HCT116 (cell line): Measurements from ENCODE around the gene TMEM204. TPM values are rescaled to one million over a fixed set of nuclear protein-coding genes. Genes with fewer than 3 reads are reported as not detected.

Experiments
- ATAC-seq: fragments of 200-7000 bp; cut with Tn5 transposase; 2 replicates; pipeline ENCODE4 v1.9.1; 2020; ENCODE audit warnings: mild to moderate bottlenecking, moderate library complexity
- BruUV-seq: library from RNA; stranded (reverse); fragments of 400-500 nt; replicated peaks from 2 replicates; lab custom pipeline; 2021; lab: Mats Ljungman, UMichigan
- CTCF ChIA-PET: fragments of 300-600 bp; sonication (Branson Sonifier 250); formaldehyde crosslinking; loops from one replicate; lab custom pipeline; 2021; ENCODE audit warnings: antibody characterized with exemption; lab: Charles Lee
- POLR2A ChIA-PET: fragments of 300-600, 350-600 bp; sonication (Branson Sonifier 250); formaldehyde crosslinking; loops from one replicate; lab custom pipeline; 2021; ENCODE audit warnings: antibody characterized with exemption; lab: Charles Lee
- RAD21 ChIA-PET, 2 experiments: fragments of 300-600 bp; sonication (Branson Sonifier 250); formaldehyde crosslinking; loops; one replicate each; lab custom pipeline; 2023; ENCODE audit warnings: low total read pairs in 2 of 2; ENCODE audit not compliant: uncharacterized antibody in 2 of 2, unreplicated experiment in 2 of 2, low non-redundant PET in 1 of 2; lab: Charles Lee
- DNase-seq: peaks from one replicate; pipeline ENCODE4 v3.0.0-alpha.2; 2010; ENCODE audit warnings: low read depth, low spot score
- H2AFZ ChIP-seq: fragments of 200-600 bp; shearing (Covaris generic), sonication (generic); 2 replicates; pipeline ENCODE4 v1.6.1; 2017; ENCODE audit warnings: low read depth, mixed run types, mixed read lengths, antibody characterized with exemption, low read length; ENCODE audit not compliant: poor library complexity, severe bottlenecking
- H3K27ac ChIP-seq: 2 replicates; pipeline ENCODE4 v1.5.1; 2012; ENCODE audit warnings: low read depth, low read length
- H3K27me3 ChIP-seq: fragments of 200-600 bp; sonication (generic); 2 replicates; pipeline ENCODE4 v1.6.1; 2016; ENCODE audit warnings: mixed run types, low read length, mixed read lengths; ENCODE audit not compliant: insufficient read depth
- H3K36me3 ChIP-seq, 2 experiments: fragments of 200-500 bp in 1 of 2; fragments of 200-600 bp in 1 of 2; sonication (Bioruptor generic) in 1 of 2; sonication (generic) in 1 of 2; 2 replicates each; pipeline versions ENCODE4 v1.5.1 to v1.6.1; 2014 to 2016; ENCODE audit warnings: low read length in 2 of 2, inconsistent platforms in 1 of 2, mixed read lengths in 1 of 2, mixed run types in 1 of 2; ENCODE audit not compliant: insufficient read depth in 2 of 2, control insufficient read depth in 1 of 2
- H3K4me1 ChIP-seq, 2 experiments: fragments of 200-600 bp in 1 of 2; sonication (generic) in 1 of 2; 2 replicates each; pipeline versions ENCODE4 v1.5.1 to v1.6.1; 2012 to 2017; ENCODE audit warnings: low read length in 2 of 2, inconsistent platforms in 1 of 2, mild to moderate bottlenecking in 1 of 2, mixed read lengths in 1 of 2, mixed run types in 1 of 2, moderate library complexity in 1 of 2; ENCODE audit not compliant: insufficient read depth in 2 of 2, control insufficient read depth in 1 of 2
- H3K4me2 ChIP-seq: fragments of 200-600 bp; sonication (generic); 2 replicates; pipeline ENCODE4 v1.6.1; 2017; ENCODE audit warnings: mixed run types, low read length, mixed read lengths
- H3K4me3 ChIP-seq, 2 experiments: fragments of 200-600 bp in 1 of 2; sonication (generic) in 1 of 2; replicated peaks in 1 of 2; 2 replicates each; pipeline ENCODE4 v1.5.1; 2011 to 2016; ENCODE audit warnings: low read length in 2 of 2, control low read depth in 1 of 2, low read depth in 1 of 2, mild to moderate bottlenecking in 1 of 2, mixed read lengths in 1 of 2, mixed run types in 1 of 2
- H3K79me2 ChIP-seq: fragments of 200-600 bp; sonication (generic); 2 replicates; pipeline ENCODE4 v1.6.1; 2017; ENCODE audit warnings: mild to moderate bottlenecking, mixed run types, low read length, moderate library complexity, mixed read lengths; ENCODE audit not compliant: insufficient read depth
- H3K9ac ChIP-seq: fragments of 200-600 bp; sonication (generic); 2 replicates; pipeline ENCODE4 v1.6.1; 2016; ENCODE audit warnings: low read length, mixed read lengths
- H3K9me2 ChIP-seq: fragments of 200-600 bp; sonication (generic), shearing (Covaris generic); 2 replicates; pipeline ENCODE4 v1.6.1; 2017; ENCODE audit warnings: mixed run types, mild to moderate bottlenecking, moderate library complexity; ENCODE audit not compliant: insufficient read depth
- H3K9me3 ChIP-seq, 2 experiments: fragments of 200-500 bp in 1 of 2; fragments of 200-600 bp in 1 of 2; sonication (Bioruptor generic) in 1 of 2; sonication (generic) in 1 of 2; 2 replicates each; pipeline ENCODE4 v1.6.1; 2014 to 2017; ENCODE audit warnings: low read length in 2 of 2, mixed read lengths in 2 of 2, inconsistent platforms in 1 of 2, low read depth in 1 of 2, mild to moderate bottlenecking in 1 of 2, mixed run types in 1 of 2, moderate library complexity in 1 of 2; ENCODE audit not compliant: control insufficient read depth in 1 of 2, insufficient read depth in 1 of 2
- H4K20me1 ChIP-seq: fragments of 200-600 bp; sonication (generic), shearing (Covaris generic); 2 replicates; pipeline ENCODE4 v1.6.1; 2017; ENCODE audit warnings: mixed run types, mild to moderate bottlenecking, moderate library complexity; ENCODE audit not compliant: insufficient read depth
- EZH2phosphoT487 ChIP-seq: fragments of 200-600 bp; IDR thresholded peaks from 2 replicates; pipeline ENCODE4 v1.6.1; 2018; ENCODE audit warnings: antibody characterized with exemption, borderline replicate concordance
- FOSL1 ChIP-seq: IDR thresholded peaks from 2 replicates; pipeline ENCODE4 v1.6.1; 2012; ENCODE audit warnings: low read depth
- JUND ChIP-seq: IDR thresholded peaks from 2 replicates; pipeline ENCODE4 v1.6.1; 2012
- RAD21 ChIP-seq: IDR thresholded peaks from 2 replicates; pipeline ENCODE4 v1.6.1; 2012; ENCODE audit warnings: low read depth, mild to moderate bottlenecking
- SP1 ChIP-seq: IDR thresholded peaks from 2 replicates; pipeline ENCODE4 v1.6.1; 2012; ENCODE audit warnings: low read depth
- SRF ChIP-seq: IDR thresholded peaks from 2 replicates; pipeline ENCODE4 v1.6.1; 2012; ENCODE audit warnings: low read depth
- TCF7L2 ChIP-seq: IDR thresholded peaks from 2 replicates; pipeline ENCODE4 v1.7.0; 2011; ENCODE audit warnings: borderline replicate concordance, inconsistent platforms; ENCODE audit not compliant: insufficient read depth, insufficient read length; ENCODE audit errors: extremely low read depth
- ZBTB33 ChIP-seq: IDR thresholded peaks from 2 replicates; pipeline ENCODE4 v1.6.1; 2011; ENCODE audit warnings: mild to moderate bottlenecking, low read length, moderate library complexity; ENCODE audit not compliant: insufficient replicate concordance; ENCODE audit errors: extremely low read depth
- ZNF274 ChIP-seq: fragments of 200-500 bp; sonication (Bioruptor generic); IDR thresholded peaks from 2 replicates; pipeline ENCODE4 v1.6.1; 2014; ENCODE audit warnings: mild to moderate bottlenecking, low read depth, low read length, inconsistent platforms
- intact Hi-C: fragments of 100-400 bp; cut with micrococcal nuclease; formaldehyde crosslinking; loops from 2 replicates; pipeline ENCODE4 v1.10.0; 2022
- total RNA-seq: library from RNA; stranded (reverse); gene quantifications from one replicate; pipeline ENCODE4 v1.2.1, GENCODE V29; 2021; ENCODE audit not compliant: unreplicated experiment
- TF ChIP-seq, protein P1 (sequence below): IDR thresholded peaks from 2 replicates; pipeline ENCODE4 v1.6.1; 2012
- TF ChIP-seq, protein P2 (sequence below): IDR thresholded peaks from 2 replicates; pipeline ENCODE4 v1.6.1; 2012; ENCODE audit warnings: low read depth

The TMEM204 gene
- total RNA-seq, 1 experiment from 2014 or later: 0.22 TPM

DNA sequence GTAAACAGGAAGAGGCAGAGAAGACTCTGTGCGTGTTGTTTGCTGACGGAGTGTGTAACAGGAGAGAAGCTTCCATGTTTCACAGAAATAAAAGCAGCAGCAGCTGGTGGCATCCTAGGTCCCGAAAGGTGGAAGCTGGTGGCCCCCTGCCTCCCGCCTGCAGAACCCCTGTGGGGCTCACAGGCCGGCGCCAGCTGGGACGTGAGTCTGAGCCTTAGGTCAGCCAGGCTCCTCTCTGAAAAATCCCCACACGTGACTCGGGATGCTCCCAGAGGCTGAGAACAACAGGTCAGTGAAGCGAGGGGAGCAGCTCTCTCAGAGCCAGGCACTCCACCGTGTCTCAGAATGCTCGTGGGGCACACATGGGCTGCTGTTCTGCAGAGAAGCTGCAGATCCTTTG, 27.4 kb downstream of the TMEM204 start:
- H3K9me2 ChIP-seq: no peaks in the 10 kb centered on the region
- H3K79me2 ChIP-seq: no peaks in the 10 kb centered on the region
- H3K9ac ChIP-seq: no peak overlapping the region
- H3K4me1 ChIP-seq: no peaks in the 10 kb centered on the region
- no peak overlapping the region for H3K4me3 ChIP-seq
- no peaks in the 10 kb centered on the region for H4K20me1 ChIP-seq
- CTCF ChIA-PET: no interaction called here
- no peak overlapping the region for H3K27ac ChIP-seq
- BruUV-seq: no TSS peak
- no peak for TF ChIP-seq RAD21
- TF ChIP-seq, protein P1, sequence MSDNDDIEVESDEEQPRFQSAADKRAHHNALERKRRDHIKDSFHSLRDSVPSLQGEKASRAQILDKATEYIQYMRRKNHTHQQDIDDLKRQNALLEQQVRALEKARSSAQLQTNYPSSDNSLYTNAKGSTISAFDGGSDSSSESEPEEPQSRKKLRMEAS: no peak
- no peak for TF ChIP-seq JUND
- no peak for TF ChIP-seq SRF
- no peak for TF ChIP-seq FOSL1
- TF ChIP-seq, protein P2, sequence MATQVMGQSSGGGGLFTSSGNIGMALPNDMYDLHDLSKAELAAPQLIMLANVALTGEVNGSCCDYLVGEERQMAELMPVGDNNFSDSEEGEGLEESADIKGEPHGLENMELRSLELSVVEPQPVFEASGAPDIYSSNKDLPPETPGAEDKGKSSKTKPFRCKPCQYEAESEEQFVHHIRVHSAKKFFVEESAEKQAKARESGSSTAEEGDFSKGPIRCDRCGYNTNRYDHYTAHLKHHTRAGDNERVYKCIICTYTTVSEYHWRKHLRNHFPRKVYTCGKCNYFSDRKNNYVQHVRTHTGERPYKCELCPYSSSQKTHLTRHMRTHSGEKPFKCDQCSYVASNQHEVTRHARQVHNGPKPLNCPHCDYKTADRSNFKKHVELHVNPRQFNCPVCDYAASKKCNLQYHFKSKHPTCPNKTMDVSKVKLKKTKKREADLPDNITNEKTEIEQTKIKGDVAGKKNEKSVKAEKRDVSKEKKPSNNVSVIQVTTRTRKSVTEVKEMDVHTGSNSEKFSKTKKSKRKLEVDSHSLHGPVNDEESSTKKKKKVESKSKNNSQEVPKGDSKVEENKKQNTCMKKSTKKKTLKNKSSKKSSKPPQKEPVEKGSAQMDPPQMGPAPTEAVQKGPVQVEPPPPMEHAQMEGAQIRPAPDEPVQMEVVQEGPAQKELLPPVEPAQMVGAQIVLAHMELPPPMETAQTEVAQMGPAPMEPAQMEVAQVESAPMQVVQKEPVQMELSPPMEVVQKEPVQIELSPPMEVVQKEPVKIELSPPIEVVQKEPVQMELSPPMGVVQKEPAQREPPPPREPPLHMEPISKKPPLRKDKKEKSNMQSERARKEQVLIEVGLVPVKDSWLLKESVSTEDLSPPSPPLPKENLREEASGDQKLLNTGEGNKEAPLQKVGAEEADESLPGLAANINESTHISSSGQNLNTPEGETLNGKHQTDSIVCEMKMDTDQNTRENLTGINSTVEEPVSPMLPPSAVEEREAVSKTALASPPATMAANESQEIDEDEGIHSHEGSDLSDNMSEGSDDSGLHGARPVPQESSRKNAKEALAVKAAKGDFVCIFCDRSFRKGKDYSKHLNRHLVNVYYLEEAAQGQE: no peak
- TF ChIP-seq ZNF274: no peak
- no peak for DNase-seq
- H3K36me3 ChIP-seq: peaks cover 4% of the 10 kb centered on the region in 2 experiments; a peak in 3 of 4 replicates
- no peak overlapping the region for H3K4me2 ChIP-seq
- H3K9me3 ChIP-seq: no peaks in the 10 kb centered on the region
- ATAC-seq: no peak
- POLR2A ChIA-PET: no interaction called here
- RAD21 ChIA-PET: no interaction called here
- intact Hi-C loops: no loop called here
- H3K27me3 ChIP-seq: no peaks in the 10 kb centered on the region
- no peak overlapping the region for H2AFZ ChIP-seq

DNA sequence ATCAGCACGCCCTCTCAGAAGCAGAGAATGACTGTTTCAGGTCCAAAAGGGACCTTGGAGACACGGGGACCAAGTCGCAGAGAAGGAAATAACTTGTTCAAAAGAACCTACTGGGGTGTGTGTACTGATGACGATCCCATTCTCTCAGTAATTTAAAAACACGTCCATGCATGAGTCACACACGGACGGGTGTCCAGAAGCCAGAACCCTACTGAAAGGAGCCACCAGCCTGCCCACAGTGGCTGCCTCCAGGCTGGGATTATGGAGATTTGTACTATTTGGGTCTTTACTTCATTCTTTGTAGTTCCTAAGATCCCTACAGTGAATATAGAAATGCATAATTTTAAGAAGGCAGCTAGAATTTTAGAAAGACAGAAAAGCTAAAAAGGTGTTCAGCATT, 27.8 kb downstream of the TMEM204 start:
- no peaks in the 10 kb centered on the region for H3K9me3 ChIP-seq
- no peak for TF ChIP-seq SP1
- TF ChIP-seq ZBTB33: no peak
- TF ChIP-seq EZH2phosphoT487: no peak
- no peak for TF ChIP-seq TCF7L2
- no peak for TF ChIP-seq JUND
- no peak for TF ChIP-seq RAD21

More for the DNA sequence above, 27.8 kb downstream of the TMEM204 start:
- no peak overlapping the region for H3K27ac ChIP-seq
- ChIA-PET RAD21 (no interaction called here), CTCF (no interaction called here), POLR2A (no interaction called here)
- H3K4me1 ChIP-seq: no peaks in the 10 kb centered on the region
- DNase-seq (no peak), ATAC-seq (no peak)
- no peaks in the 10 kb centered on the region for H4K20me1 ChIP-seq
- no peak overlapping the region for H3K9ac ChIP-seq
- H3K36me3 ChIP-seq: peaks cover 4% of the 10 kb centered on the region in 2 experiments; a peak in 3 of 4 replicates
- H3K79me2 ChIP-seq: no peaks in the 10 kb centered on the region
- H3K9me2 ChIP-seq: no peaks in the 10 kb centered on the region
- H3K27me3 ChIP-seq: no peaks in the 10 kb centered on the region
- no peak overlapping the region for H3K4me3 ChIP-seq
- no peak overlapping the region for H2AFZ ChIP-seq
- intact Hi-C loops: no loop called here
- H3K4me2 ChIP-seq: no peak overlapping the region
- no TSS peak for BruUV-seq
